GM19438 (cell line): ENCODE data around the gene RSAD1.

Source experiments
- ATAC-seq: cut with Tn5 transposase; IDR thresholded peaks from one replicate; pipeline ENCODE4 v1.9.1; 2021; ENCODE audit warnings: low read depth; ENCODE audit not compliant: unreplicated experiment

Gene RSAD1

DNA sequence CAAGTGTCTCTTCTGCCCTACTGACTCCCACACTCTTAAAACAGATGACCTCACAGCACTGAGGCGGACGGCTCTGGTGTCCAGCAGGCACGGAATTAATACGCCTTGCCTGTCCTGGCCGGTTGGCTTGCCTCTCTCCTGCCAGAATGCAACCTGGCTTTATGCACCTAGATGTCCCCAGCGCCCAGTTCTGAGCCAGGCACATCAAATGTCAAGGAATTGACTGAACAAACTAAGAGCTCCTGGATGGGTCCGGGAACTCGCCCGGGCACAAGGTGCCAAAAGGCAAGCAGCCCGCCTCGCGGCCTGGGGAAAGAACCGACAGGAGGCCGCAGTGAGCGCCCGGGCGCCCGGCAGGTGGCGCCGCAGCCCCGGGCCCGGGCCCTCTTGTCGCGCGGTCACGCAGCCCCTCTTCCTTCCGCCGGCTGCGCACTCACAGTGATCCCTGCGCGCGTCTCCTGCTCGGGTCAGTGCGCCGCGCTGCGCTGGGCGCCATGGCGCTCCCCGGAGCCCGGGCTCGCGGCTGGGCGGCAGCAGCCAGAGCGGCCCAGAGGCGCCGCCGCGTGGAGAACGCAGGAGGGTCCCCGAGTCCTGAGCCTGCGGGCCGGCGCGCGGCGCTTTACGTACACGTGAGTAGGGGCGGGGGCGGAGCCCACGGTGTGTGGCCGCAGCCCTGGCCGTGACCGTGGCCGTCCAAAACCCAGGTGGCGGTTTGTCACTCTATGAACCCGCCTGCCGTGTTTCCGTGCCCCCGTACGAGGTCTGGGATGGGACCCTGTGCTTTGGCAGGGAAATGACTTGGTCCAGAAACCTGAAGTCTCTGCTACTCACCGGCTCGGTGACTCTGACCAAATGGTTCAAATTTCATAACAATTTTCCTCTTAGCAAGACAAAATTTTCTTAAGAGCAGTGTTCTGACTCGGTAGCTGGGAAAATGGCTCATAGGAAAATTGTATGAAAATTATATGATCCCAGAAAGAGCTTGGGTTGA, at the start of gene RSAD1:
Gene RSAD1 (plus strand): TSS at position 470 of the 991 bp plus-strand sequence. CDS start 25 bp downstream, at position 495.
- peak; percentile 90 for ATAC-seq

DNA sequence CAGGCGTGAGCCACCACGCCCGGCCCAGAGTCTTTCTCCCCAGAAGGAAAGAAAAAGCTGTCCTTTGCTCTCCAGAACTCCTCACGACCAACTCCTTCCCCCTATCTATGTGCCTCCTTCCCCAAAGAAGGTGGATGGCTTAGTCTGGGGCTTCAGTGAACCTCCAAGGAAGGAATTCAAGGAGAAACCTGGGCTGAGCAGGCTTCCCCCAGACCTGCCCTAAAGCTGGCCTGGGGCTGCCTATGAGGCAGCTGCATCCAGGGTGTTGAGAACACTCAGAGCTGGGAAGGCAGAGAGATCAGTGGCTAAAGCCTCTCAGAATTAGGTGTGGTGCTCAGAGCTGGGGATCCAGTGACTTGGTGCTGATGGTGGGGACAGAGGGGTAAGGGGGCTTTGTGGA, 48.9 kb upstream of the RSAD1 start:
- no peak for ATAC-seq

DNA sequence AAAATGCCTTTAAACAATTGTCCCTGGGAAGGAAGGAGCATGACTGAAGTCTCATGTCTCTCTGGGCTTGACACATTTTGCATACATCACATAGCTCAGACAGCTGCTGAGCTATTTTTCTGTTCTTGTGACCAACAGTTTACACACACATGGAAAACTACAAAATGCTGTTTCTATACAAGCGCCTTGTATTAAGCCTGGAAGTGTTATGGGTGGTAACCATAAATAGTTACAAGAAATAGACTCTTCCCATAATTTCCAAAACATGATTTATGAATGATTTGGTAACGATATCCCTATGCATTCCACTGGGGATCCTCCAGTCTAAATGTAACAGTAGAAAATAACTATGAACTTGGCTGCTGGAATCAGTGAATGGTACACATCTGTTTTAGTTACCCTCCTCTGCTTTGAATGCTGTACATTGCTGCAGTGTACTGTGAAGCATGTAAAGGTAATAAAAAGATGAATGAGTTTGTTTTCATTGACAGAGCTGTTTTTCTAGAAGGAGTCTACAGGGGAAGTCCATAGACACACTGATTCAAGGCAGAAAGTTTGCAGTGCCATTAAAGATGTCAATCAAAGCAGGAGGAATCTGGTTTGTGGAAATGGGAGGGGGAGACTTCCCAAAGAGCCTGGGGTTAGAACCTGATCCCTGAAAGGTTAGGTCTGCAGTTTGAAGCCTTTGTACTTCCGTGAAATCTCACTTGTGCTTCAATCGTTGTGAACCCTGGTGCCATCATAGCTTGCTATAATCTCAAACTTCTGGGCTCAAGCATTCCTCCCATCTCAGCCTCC, 47.6 kb upstream of the RSAD1 start:
- ATAC-seq = no peak

DNA sequence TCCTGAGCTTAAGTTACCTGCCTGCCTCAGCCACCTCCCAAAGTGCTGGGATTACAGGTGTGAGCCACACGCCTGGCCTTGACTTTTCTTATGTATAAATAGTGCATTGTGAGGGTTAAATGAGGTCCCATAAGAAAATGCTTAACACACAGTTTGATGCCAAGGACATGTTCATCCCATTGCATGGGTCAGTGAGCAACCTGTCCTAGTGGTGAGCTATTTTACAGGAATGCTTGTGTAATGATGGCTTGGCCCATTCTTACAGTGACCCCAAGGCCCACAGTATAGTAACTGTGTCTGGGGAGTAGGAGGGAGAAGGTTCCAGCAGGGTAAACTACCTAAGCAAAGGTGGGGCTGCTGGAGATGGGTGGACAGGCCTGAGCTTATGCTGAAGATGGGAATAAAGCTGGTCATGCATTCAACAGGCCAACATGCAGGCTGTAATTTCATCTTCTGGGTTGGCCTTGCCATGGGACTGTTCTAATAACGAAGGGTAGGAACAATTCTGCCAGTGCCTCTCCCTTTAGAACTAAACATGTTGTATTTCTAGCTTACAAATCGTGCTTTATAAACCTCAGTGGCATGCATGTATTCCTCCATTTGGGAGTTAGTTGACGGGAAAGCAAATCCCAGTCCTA, 46.4 kb upstream of the RSAD1 start:
- ATAC-seq = no peak

DNA sequence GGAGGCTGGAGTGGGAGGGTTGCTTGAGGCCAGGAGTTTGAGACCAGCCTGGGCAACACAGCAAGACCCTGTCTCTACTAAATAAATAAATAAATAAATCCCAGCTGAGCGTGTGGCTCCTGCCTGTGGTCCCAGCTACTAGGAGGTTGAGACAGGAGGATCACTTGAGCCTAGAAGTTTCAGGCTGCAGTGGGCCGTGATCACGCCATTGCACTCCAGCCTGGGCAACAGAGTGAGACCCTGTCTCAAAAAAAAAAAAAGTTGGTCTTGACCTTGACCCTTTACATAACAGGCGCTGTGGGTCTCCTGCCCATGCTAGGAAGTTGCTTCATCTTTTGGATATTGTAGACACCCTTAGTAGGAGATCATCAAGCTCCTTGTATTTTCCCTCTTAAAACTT, 41.3 kb upstream of the RSAD1 start:
- ATAC-seq = no peak

DNA sequence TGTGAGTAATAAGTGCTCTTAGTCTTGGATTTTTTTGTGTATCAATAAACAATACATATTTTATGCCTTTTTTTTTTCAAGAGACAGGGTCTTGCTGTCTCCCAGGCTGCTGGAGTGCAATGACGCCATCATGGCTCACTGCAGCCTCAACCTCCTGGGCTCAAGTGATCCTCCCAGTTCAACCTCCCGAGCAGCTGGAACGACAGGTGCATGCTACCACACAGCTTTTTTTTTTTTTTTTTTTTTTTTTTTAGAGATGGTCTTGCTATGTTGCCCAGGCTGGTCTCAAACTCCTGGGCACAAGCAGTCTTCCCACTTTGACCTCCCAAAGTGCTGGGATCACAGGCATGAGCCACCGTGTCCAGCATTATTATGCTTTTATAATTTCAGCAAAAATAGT, 39.7 kb upstream of the RSAD1 start:
- ATAC-seq = no peak

DNA sequence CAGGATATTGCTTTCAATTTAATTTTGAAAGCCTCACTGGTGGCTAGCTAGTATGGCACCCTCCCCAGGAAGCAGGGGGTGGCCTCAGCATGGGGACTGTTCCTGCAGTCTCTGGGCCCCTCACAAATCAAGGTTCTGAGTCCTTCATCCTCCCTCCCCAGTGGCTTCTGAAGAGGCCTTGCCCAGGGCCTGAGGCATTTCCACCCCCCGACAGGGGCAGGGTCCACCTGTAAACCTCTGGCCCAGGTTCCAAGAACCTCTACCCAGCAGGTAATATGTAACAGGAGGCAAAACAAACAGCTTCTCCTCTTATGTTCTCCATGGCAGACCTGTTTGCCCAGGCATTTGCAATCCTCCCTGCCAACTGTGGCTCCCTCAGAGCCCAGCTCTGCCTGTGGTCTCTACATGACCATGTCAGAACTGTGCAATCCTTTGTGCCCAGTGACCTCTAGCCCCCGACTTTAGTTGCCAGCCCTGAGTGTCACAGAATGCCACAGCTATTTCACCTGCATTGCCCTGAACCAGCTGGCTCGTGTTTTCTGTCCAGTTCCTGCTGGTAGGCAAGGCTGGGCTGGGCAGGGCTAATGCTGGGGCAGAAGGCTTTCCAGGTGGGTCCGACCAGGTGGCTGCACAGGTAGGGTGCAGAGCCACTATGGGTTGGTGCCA, 38.4 kb upstream of the RSAD1 start:
- ATAC-seq = no peak

DNA sequence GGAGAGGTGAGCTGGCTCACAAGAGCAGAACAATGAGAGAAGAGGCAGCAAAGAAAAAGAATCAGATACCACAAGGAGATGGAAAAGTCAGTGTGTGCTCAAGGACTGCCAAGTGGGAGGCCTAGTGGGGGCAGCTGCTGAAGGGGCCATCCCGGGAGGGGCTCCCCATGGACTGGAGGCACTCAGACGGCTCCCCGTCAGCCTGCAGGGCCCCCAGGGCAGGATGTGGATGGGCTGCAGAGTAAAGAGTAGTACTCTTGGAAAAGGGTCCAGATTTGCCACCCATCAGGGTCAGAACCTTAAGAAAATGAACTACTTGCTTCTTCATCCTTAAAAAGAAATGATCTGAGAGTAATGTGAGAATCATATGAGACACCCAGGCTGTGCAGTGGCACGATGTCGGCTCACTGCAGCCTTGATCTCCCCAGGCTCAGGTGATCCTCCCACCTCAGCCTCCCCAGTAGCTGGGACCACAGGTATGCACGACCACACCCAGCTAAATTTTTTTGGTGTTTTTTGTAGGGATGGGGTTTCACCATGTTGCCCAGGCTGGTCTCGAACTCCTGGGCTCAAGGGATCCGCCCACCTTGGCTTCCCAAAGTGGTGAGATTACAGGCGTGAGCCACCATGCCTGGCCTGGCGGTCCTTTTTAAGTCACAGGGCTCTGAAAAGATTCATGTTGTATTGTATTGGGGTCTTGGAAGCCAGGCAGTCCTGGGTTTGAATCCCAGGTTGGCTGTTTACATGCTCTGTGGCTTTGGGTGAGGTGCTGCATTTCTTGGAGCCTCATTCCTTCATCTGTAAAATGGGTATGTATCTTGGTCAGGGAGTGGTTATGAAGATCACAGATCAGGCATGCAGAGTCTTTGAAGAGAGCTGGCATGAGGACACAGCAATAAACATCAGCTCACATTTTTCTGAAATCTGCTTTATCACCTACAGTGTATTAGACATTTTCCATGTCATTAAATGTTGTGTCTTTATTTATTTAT, 37.5 kb upstream of the RSAD1 start:
- no peak for ATAC-seq

DNA sequence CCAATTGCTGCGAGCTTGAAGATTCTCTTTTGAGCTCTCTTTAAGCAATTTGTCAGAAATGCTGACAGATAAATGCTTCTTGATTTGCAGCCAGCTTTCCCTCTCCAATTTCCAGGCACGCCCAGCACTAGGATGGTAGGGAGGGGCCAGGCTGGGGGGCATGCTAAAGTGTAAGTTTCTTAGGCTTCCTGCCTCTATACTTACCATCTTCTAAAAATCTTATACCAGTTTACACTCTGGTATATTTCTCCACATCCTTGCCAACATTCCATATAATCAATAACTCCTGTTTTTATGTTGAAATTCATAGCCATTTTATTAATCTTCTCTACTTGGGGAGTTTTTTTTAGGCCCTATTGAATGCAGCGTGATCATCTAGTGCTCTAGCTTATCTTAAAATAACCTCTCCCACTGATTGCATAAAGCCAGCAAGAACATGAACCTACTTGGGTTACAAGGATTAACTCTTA, 35.1 kb upstream of the RSAD1 start:
- no peak for ATAC-seq

DNA sequence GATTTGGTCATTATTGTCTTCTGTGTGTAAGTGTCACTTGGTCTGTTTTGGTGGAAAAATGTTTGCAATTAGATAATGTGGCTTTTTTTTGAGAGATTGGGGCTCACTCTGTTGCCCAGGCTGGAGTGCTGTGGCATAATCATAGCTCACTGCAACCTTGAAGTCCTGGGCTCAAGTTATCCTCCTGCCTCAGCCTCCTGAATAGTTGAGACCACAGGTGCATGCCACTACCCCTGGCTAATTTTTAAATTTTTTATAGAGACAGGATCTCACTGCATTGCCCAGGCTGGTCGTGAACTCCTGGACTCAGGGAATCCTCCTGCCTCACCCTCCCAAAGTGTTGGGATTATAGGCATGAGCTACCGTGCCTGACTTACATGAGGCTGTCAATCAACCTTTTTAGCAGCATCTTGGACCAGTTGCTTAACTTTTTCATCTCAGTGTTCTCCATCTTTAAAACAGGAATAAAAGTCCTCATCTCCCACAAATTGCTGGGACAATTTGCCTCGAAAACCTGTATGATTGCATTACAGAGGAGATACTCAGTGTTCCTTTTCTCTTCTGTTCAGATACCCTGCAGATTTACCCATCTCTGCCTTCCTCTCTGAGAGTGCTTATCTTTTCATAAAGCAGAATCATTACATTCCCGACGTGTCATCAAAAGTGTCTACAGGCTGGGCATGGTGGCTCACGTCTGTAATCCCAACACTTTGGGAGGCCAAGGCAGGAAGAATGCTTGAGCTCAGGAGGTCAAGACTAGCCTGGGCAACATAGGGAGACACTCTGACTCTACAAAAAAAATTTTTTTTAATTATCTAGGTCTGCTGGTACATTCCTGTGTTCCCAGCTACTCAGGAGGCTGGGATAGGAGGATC, 33.6 kb upstream of the RSAD1 start:
- ATAC-seq = no peak

DNA sequence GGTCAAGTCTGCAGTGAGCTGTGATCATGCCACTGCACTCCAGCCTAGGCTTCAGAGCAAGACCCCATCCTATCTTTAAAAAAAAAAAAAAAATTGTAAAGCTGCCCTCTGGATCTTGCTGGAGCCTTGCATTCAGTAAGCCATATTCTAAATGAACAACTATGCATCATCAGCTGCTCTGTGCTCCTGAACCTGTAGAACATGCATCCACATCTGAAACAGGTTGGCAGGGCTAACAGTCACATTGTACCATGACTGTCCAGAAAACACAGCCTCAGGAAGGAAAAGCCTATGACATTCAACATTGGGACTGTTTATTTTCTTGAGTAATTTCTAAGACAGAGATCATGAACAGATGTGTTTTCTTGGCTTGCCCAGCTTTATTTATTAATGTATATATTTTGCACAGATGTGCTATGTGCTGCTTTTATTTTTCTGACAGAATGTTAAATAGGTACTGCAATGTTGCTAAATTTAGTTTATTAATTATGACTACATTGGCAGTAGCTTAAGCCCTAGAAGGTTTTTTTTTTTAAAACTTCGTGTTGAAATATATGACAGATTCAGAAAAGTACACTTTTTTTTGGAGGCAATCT, 32.8 kb upstream of the RSAD1 start:
- ATAC-seq = no peak

DNA sequence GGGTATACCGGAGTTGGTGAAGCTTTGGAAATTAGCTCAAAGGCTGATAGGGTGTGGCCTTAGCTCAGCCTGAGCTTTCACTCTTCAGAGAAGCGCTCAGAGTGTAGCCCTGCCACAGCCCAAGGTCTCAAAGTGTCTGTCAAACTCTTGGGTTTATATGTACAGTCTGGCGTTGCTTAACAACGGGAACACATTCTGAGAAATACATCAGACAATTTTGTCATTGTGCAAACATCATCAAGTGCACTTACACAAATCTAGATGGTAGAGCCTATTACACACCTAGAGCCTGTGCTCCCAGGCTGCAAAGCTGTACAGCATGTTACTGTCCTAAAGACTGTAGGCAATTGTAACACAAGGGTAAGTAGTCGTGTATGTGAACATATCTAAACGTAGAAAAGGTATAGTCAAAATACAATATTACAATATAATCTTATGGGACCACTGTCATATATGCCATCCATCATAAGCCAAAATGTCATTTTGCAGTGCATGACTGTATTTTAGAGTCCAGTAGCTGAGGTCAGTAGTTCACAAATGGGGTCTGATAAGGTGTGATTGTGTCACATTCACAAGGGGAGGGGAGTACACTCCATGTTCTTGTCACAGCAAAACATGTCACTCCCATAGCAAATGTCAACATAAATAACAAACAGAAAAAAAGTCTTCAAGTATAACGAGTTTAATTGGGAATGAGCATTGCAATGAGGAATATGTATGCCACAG, 30.6 kb upstream of the RSAD1 start:
- no peak for ATAC-seq

DNA sequence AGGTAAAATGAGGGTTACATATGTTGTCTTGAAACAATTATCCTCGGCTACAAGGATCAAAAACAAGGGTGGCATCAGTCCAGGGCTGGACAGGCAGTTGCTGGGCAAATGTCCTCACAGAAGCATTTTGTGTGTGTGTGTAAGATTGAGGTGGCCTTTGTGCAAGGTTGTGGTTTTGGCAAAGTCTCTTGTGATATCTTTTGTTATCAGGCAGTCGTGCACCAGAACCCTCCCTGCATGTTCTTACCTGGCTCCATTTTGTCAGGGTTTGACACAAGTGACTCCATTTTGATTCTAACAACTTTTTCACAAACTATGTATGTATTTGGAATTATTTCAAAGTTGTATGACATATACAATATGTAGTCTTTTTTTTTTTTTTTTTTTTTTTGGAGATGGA, 30.0 kb upstream of the RSAD1 start:
- ATAC-seq = no peak

DNA sequence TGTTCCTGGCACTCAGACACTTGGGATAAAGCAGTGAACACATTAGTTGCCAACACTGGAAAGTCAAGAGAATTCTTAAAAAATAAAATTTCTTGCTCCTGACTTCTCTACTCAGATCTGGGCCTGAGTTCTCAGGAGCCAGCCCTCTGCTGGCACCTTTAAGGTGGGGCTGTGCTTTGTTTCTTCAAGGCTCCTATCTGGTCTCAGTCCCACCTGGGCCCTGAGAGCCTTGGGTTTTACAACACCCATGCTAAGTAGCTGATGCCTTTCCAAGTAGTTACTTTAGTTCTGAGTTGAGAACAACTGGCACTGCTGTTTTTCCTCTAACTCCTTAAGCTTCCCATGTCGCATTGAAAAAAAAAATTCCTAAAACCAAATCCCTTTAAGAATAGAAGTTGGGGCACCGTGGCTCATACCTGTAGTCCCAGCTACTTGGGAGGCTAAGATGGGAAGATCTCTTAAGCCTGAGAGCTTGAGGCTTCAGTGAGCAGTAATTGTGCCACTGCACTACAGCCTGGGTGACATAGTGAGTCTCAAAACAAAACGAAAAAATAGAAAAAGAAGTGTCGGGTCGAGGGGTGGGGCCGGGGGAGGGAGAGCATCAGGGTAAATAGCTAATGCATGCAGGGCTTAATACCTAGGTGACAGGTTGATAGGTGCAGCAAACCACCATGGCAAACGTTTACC, 26.6 kb upstream of the RSAD1 start:
- ATAC-seq = no peak

DNA sequence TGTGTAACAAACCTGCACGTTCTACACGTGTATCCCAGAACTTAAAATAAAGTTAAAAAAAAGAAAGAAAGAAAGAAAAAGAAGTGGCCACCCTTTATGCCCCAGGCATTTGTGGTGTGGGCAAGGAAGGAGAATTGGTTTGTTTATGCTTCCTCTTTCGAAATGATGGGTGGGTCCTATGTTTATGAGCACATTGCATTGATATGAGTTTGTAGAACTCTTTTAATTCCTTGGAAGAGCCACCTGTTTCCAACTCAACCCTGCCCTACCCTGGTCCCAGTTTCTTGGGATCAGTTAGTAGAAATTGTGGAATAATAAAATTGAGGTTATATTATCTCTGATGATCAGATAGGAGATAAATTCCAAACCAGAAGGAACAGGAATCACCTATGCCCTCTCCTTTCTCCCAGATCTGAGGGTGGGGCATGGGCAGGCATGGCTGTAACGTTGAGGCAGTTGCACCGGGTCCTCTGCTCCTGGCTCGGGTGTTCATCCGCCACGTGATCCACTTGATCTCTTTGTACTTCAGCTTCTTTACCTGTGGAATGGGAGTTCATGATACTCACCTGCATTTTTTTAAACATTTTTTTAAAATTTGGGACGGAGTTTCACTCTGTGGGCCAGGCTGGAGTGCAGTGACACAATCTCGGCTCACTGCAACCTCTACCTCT, 25.9 kb upstream of the RSAD1 start:
- no peak for ATAC-seq

DNA sequence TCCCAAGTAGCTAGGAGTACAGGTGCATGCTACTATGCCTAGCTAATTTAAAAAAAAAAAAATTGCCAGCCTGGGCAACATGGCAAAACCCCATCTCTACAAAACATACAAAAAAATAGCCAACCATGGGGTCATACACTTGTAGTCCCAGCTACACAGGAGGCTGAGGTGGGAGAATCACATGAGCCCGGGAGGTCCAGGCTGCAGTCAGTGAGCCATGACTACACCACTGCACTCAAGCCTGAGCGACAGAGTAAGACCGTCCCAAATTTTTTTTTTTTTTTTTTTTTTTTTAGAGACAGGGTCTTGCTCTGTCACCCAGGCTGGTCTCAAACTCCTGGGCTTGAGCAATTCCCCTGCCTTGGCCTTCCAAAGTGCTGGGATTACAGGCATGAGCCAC, 24.8 kb upstream of the RSAD1 start:
- no peak for ATAC-seq
